D721Med (cell line): Measurements from ENCODE around the gene ABTB2.

Source experiments
- DNase-seq: peaks from one replicate; pipeline ENCODE4 v3.0.0; 2011; ENCODE audit warnings: low spot score; ENCODE audit not compliant: insufficient read length
- FAIRE-seq: peaks from 2 replicates; lab custom pipeline; 2011; peaks lifted over from hg19 to GRCh38; lab: Jason Lieb, UNC
- TF ChIP-seq, protein P1 (sequence below): IDR thresholded peaks from 2 replicates; pipeline ENCODE4 v1.5.1; 2012; ENCODE audit warnings: mild to moderate bottlenecking, control low read depth; ENCODE audit not compliant: insufficient read depth; ENCODE audit errors: missing control alignments

Gene ABTB2

GRCh38 chr11:34381775-34382174 is 24.0 kb upstream of the ABTB2 start:
- DNase-seq (no peak), FAIRE-seq (no peak)
- TF ChIP-seq, protein P1, sequence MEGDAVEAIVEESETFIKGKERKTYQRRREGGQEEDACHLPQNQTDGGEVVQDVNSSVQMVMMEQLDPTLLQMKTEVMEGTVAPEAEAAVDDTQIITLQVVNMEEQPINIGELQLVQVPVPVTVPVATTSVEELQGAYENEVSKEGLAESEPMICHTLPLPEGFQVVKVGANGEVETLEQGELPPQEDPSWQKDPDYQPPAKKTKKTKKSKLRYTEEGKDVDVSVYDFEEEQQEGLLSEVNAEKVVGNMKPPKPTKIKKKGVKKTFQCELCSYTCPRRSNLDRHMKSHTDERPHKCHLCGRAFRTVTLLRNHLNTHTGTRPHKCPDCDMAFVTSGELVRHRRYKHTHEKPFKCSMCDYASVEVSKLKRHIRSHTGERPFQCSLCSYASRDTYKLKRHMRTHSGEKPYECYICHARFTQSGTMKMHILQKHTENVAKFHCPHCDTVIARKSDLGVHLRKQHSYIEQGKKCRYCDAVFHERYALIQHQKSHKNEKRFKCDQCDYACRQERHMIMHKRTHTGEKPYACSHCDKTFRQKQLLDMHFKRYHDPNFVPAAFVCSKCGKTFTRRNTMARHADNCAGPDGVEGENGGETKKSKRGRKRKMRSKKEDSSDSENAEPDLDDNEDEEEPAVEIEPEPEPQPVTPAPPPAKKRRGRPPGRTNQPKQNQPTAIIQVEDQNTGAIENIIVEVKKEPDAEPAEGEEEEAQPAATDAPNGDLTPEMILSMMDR: no peak

GRCh38 chr11:34380696-34381095 is 22.9 kb upstream of the ABTB2 start:
- DNase-seq: no peak
- TF ChIP-seq, protein P1: no peak
- FAIRE-seq: no peak

DNA sequence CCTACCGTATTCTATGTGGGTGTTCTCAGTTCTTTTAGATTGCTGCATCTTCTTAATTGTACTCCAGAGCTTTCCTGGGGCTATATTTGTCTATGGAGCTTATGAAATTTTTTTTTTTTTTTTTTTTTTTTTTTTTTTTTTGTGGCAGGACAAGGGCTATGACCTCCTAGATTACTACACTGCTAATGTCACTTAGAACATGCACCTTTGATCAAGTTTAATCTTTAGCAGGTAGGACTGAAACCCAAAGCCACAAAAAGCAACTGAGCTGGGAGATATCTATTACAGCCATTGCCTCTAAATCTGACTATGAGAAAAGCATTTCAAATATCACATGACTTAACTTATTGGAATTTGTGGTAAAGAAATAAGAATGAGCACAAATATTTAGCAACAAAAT is 21.7 kb upstream of the ABTB2 start:
- TF ChIP-seq, protein P1: no peak
- no peak for DNase-seq
- no peak for FAIRE-seq

DNA sequence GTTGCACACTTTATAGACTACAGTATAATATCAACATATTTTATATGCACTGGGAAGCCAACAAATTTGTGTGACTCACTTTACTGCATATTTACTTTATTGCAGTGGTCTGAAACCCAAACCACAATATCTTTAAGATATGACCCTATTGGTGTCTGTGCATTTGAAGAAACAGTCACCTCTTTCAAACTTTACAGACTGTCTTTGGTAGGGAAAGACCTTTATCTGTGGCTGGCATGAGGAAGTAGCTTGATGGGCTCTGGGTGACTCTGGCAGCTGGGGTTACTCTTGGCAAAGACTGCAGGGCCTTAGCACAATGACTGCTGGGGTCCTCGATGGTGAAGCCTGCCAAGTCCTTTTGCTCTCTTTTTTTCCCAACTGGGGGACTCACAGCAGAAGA is 21.3 kb upstream of the ABTB2 start:
- TF ChIP-seq, protein P1: no peak
- FAIRE-seq (no peak), DNase-seq (no peak)

DNA sequence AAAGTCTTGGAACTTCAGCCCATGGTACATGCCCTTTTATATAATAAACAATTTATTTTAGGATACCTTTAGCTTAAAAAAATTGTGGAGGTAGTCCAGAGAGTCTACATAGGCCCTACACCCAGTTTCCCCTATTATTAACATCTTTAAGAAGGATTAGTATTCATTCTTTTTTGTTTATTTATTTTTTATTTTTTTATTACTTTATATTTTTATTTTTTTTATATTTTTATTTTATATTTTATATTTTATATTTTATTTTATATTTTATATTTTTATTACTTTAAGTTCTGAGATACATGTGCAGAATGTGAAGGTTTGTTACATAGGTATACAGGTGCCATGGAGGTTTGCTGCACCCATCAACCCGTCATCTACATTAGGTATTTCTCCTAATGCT is 15.9 kb upstream of the ABTB2 start:
- DNase-seq (no peak), FAIRE-seq (no peak)
- TF ChIP-seq, protein P1: no peak

DNA sequence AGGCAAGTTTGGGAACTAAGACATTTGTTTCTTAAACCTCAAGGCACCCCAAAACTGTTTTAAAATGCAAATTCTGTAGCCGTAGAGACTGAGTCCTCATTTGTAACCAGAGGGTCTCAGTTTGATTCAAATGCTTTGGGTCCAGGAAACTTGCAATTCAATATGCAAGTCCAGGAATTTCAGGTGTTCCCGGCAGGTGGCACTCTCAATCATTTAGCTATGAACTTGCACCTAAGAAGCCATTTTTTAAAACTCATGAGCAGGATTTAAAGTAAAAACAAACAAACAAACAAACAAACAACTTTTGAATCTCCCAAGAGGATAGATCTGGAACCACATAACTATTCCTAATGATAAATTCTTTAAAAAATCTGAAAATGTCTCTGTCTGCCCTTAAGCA is 8.7 kb upstream of the ABTB2 start:
- FAIRE-seq (no peak), DNase-seq (no peak)
- TF ChIP-seq, protein P1: peak; percentile 50

DNA sequence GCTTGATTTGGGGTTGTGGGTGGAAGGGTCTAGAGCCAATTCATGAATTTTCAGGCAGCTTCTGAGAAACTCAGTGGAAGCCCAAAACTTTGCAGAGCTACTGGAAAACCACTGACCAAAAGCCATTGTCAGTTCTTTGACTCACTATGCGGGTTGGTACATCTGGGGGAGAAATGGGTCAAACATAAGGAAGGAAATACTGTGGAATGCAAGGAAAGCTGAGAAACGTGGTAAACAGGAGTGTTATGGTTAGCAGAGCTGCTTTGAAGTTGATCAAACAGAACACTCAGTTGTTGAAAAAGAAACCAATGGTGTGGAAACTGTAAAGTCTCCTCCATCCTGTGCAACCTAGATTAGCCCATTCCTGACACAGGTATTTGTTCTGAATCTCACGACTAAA is 6.3 kb upstream of the ABTB2 start:
- TF ChIP-seq, protein P1: no peak
- FAIRE-seq (no peak), DNase-seq (no peak)
